BJ (cell line): ENCODE data around the gene LRRC73. TPM values are rescaled to one million over a fixed set of nuclear protein-coding genes. Genes with fewer than 3 reads are reported as not detected.
"Not testable (repeated sequence)": the region's sequence is repeated elsewhere in the genome, so short reads cannot be mapped to it uniquely, and the experiment has no call there.

Experiments used
- CTCF ChIA-PET: fragments of 350-600 bp; formaldehyde crosslinking; extraction: SDS; loops from one replicate; lab custom pipeline; 2021; ENCODE audit warnings: antibody characterized with exemption, inconsistent platforms; lab: Yijun Ruan, JAX
- POLR2A ChIA-PET: fragments of 300-600 bp; sonication (Branson Sonifier 250); formaldehyde crosslinking; extraction: SDS; loops from one replicate; lab custom pipeline; 2021; ENCODE audit warnings: antibody characterized with exemption; lab: Charles Lee
- DNase-seq: peaks from one replicate; pipeline ENCODE4 v3.0.0-alpha.2; 2011; ENCODE audit warnings: low read depth
- H3K27me3 ChIP-seq: 2 replicates; pipeline ENCODE4 v1.6.0; 2011; ENCODE audit warnings: low read length; ENCODE audit not compliant: control insufficient read depth, insufficient read depth
- H3K36me3 ChIP-seq: 2 replicates; pipeline ENCODE4 v1.5.1; 2011; ENCODE audit warnings: low read length; ENCODE audit not compliant: control insufficient read depth, insufficient read depth
- H3K4me3 ChIP-seq: 2 replicates; pipeline ENCODE4 v1.5.1; 2011; ENCODE audit warnings: low read depth, mild to moderate bottlenecking, control low read depth, low read length
- polyA plus RNA-seq: library from polyadenylated mRNA; depleted of rRNA; stranded (reverse); fragments of >200 nt; gene quantifications from 2 replicates; pipeline ENCODE4 v1.2.3, GENCODE V29; 2011
- TF ChIP-seq, protein P1 (sequence below): IDR thresholded peaks from 2 replicates; pipeline ENCODE4 v1.5.1; 2011; ENCODE audit warnings: low read depth, mild to moderate bottlenecking, control low read depth, inconsistent platforms, low read length, moderate library complexity; ENCODE audit not compliant: insufficient read depth

The LRRC73 gene
- polyA plus RNA-seq, 1 experiment: 0.33 TPM

DNA sequence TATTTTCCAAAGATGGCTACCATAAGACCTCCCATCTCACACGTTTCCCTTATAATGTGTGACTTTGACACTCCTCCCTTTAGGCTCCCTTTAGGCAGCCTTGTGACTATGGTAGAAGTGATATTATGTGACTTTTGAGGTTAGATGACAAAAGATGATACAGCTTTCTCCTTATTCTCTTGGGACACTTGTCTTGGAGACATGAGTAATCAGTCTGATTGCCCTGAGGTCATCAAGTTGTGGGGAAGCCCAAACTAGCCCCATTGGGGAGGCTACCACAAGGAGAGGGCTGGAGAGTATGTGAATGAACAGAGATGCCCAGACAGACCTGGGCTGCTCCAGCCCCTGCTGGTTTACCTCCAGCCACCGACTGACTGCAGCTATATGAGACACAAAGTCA lies 44.2 kb downstream of the LRRC73 start:
- H3K4me3 ChIP-seq: no peak overlapping the region
- H3K27me3 ChIP-seq: peaks cover 4% of the 10 kb centered on the region
- CTCF ChIA-PET: interaction anchor here (1.1 to 1.3 kb wide), 2 partner anchors 10 to 41 kb away, joined by 3 to 4 read pairs; no protein-coding TSS in a partner anchor
- no peak for DNase-seq
- POLR2A ChIA-PET: no interaction called here
- TF ChIP-seq, protein P1, sequence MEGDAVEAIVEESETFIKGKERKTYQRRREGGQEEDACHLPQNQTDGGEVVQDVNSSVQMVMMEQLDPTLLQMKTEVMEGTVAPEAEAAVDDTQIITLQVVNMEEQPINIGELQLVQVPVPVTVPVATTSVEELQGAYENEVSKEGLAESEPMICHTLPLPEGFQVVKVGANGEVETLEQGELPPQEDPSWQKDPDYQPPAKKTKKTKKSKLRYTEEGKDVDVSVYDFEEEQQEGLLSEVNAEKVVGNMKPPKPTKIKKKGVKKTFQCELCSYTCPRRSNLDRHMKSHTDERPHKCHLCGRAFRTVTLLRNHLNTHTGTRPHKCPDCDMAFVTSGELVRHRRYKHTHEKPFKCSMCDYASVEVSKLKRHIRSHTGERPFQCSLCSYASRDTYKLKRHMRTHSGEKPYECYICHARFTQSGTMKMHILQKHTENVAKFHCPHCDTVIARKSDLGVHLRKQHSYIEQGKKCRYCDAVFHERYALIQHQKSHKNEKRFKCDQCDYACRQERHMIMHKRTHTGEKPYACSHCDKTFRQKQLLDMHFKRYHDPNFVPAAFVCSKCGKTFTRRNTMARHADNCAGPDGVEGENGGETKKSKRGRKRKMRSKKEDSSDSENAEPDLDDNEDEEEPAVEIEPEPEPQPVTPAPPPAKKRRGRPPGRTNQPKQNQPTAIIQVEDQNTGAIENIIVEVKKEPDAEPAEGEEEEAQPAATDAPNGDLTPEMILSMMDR: no peak
- no peaks in the 10 kb centered on the region for H3K36me3 ChIP-seq

DNA sequence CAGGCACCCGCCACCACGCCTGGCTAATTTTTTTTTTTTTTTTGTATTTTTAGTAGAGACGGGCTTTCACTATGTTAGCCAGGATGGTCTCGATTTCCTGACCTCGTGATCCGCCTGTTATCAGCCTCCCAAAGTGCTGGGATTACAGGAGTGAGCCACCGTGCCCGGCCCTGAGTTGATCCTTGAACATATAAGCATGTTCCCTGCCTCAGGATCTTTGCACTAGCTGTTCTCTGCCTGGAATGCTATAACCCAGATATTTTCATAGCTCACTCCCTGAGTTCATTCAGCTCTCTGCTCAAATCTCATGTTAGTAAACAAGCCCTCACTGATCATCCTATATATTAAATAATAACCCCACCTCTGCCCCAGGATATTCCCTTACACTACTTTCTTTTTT lies 45.8 kb downstream of the LRRC73 start:
- Histone ChIP-seq H3K36me3 (no peaks in the 10 kb centered on the region), H3K27me3 (peaks cover 4% of the 10 kb centered on the region), H3K4me3 (no peak overlapping the region)
- no peak for DNase-seq
- ChIA-PET POLR2A (no interaction called here), CTCF (interaction anchor here (1.0 to 1.1 kb wide), 2 partner anchors 32 to 42 kb away, joined by 3 to 5 read pairs; no protein-coding TSS in a partner anchor)
- TF ChIP-seq, protein P1: no peak

DNA sequence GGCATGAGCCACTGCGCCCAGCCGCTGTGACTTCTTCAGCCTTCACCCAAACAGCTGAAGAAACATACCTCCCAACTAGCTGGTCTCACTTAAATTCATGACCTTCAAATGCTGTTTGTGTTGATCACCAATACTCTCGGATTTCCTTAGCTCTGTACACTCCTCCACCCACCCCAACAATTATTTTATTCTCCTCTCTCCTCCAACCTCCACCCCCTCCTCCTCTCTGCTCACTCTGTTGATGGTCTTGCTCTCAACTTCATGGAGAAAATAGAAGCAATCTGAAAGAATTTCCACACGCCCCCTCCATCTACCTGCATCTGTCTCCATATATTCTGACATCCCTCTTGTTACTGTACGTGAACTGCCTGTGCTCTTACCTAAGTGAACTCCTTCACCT lies 48.2 kb downstream of the LRRC73 start:
- ChIA-PET POLR2A (no interaction called here), CTCF (no interaction called here)
- Histone ChIP-seq H3K4me3 (no peak overlapping the region), H3K27me3 (peaks cover 4% of the 10 kb centered on the region), H3K36me3 (no peaks in the 10 kb centered on the region)
- TF ChIP-seq, protein P1: no peak
- no peak for DNase-seq

DNA sequence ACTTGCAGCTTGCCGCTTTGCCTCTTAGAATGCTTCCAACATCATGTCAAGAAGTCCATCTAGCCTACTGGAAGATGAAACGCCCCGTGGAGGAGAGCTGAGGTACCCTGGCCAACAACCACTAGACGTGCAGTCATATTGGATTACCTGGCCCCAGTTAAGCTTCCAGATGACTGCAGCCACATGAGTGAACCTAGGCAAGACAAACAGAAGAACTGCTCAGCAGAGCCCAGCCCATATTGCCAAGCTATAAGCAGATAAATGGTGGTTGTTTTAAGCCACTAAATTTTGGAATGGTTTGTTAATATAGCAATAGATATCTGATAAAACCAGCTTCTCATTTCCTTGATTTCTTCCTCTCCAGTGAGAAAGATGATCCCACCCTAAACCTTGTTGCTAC lies 50.1 kb downstream of the LRRC73 start:
- ChIA-PET POLR2A (no interaction called here), CTCF (interaction anchor here (0.9 to 1.9 kb wide), 5 partner anchors 12 to 195 kb away, joined by 3 to 8 read pairs (median 3); partner anchors contain the start of gene LRRC73)
- TF ChIP-seq, protein P1: no peak
- H3K4me3 ChIP-seq: no peak overlapping the region
- H3K36me3 ChIP-seq: no peaks in the 10 kb centered on the region
- H3K27me3 ChIP-seq: peaks cover 6% of the 10 kb centered on the region
- no peak for DNase-seq

DNA sequence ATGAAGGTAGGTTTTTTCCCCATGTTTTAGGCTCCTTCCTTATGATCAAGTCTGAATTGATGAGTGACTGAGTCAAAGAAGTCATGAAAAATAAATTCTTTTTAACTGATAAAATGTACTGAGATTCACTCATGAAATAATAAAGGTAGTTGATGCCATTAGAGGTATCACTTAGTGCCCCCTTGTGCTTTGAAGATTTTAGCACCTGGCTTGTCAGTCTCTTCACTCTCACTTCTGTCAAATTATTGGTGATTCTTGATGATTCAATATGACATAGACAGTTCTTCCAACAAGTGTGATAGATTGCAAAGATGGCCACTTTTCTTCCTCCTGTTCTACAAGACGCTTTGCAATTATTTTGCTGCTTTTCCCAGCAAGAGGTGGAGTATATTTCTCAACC lies 50.6 kb downstream of the LRRC73 start:
- Histone ChIP-seq H3K36me3 (no peaks in the 10 kb centered on the region), H3K4me3 (no peak overlapping the region), H3K27me3 (peaks cover 6% of the 10 kb centered on the region)
- no peak for DNase-seq
- ChIA-PET POLR2A (no interaction called here), CTCF (interaction anchor here (0.9 to 1.9 kb wide), 4 partner anchors 12 to 50 kb away, joined by 3 to 8 read pairs (median 4); partner anchors contain the start of gene LRRC73)
- TF ChIP-seq, protein P1: no peak

DNA sequence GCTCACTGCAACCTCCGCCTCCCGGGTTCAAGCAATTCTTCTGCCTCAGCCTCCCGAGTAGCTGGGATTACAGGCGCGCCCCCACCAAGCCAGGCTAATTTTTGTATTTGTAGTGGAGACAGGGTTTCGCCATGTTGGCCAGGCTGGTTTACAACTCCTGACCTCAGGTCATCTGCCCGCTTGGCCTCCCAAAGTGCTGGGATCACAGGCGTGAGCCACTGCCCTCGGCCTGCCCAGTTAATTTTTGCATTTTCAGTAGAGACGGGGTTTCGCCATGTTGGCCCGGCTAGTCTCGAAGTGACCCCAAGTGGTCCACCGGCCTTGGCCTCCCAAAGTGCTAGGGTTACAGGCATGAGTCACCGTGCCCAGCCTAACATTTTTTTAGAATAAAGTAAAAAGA lies 52.0 kb downstream of the LRRC73 start:
- H3K27me3 ChIP-seq, H3K4me3 ChIP-seq, H3K36me3 ChIP-seq, POLR2A ChIA-PET, DNase-seq: not testable (repeated sequence)
- CTCF ChIA-PET: interaction anchor here (1.1 to 8.0 kb wide), 2 partner anchors 15 to 48 kb away, joined by 3 to 134 read pairs; partner anchors contain the start of gene LRRC73
